GM23248 (cell line): ENCODE data around the gene PCA3.

Experiments used
- EZH2 ChIP-seq: fragments of 200-600 bp; sonication (generic); IDR thresholded peaks from 2 replicates; pipeline ENCODE4 v1.6.1; 2018; ENCODE audit warnings: antibody characterized with exemption, mild to moderate bottlenecking; ENCODE audit not compliant: insufficient read depth, poor library complexity, severe bottlenecking
- EZH2phosphoT487 ChIP-seq: fragments of 200-600 bp; sonication (generic); IDR thresholded peaks from 2 replicates; pipeline ENCODE4 v1.6.1; 2018; ENCODE audit warnings: antibody characterized with exemption, moderate library complexity, mild to moderate bottlenecking, low read depth; ENCODE audit not compliant: insufficient read depth

DNA sequence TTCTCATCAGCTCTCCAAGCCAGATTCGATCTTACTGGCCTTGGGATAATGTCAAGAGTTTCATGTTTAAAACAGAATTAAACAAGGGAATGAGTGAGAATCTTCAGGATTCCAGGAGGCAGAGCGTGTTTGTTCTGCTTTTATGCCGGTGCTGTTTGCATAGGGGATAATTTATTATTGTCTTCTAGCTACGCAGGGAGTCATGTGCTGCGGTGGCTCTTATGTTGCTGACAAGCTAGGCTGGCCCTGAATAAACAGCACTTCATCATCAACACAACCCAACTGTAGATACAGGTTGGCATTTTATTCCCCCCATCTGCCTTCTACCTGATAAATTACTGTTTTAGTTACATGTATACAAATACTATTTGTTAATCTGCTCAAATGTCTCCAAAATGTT lies 47.1 kb upstream of the PCA3 start:
- TF ChIP-seq EZH2 (no peak), EZH2phosphoT487 (no peak)
